ENCODE results near the gene FXYD7.
"Not testable (repeated sequence)": the region's sequence is repeated elsewhere in the genome, so short reads cannot be mapped to it uniquely, and the experiment has no call there.

DNA sequence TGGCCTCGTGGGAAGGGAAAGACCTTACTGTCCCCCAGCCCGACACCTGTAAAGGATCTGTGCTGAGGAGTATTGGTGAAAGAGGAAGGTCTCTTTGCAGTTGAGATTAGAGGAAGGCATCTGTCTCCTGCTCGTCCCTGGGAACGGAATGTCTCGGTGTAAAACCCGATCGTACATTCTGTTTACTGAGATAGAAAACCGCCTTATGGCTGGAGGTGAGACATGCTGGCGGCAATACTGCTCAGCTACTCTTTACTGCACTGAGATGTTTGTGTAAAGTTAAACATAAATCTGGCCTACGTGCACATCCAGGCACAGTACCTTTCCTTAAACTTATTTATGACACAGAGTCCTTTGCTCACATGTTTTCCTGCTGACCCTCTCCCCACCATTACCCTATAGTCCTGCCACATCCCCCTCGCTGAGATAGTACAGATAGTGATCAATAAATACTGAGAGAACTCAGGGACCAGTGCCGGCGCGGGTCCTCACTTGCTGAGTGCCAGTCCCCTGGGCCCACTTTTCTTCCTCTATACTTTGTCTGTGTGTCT is 13.3 kb upstream of the FXYD7 start:
- TF ChIP-seq EZH2 (IDR thresholded peaks at IDR 0.05; ENCODE audit: low read length) = not testable (repeated sequence)
- TF ChIP-seq, protein P1, sequence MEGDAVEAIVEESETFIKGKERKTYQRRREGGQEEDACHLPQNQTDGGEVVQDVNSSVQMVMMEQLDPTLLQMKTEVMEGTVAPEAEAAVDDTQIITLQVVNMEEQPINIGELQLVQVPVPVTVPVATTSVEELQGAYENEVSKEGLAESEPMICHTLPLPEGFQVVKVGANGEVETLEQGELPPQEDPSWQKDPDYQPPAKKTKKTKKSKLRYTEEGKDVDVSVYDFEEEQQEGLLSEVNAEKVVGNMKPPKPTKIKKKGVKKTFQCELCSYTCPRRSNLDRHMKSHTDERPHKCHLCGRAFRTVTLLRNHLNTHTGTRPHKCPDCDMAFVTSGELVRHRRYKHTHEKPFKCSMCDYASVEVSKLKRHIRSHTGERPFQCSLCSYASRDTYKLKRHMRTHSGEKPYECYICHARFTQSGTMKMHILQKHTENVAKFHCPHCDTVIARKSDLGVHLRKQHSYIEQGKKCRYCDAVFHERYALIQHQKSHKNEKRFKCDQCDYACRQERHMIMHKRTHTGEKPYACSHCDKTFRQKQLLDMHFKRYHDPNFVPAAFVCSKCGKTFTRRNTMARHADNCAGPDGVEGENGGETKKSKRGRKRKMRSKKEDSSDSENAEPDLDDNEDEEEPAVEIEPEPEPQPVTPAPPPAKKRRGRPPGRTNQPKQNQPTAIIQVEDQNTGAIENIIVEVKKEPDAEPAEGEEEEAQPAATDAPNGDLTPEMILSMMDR (optimal IDR thresholded peaks at IDR 0.05 in 1 of 3, IDR thresholded peaks at IDR 0.05 in 1 of 3, conservative IDR thresholded peaks at IDR 0.05 in 1 of 3; ENCODE audit: extremely low read depth in 1 of 3, insufficient read depth in 2 of 3, low read length in 3 of 3) = not testable (repeated sequence)
